DOHH2 (cell line): ENCODE data around the gene MAPK11.

ENCODE experiments used
- EZH2phosphoT487 ChIP-seq: fragments of 200-600 bp; sonication (generic); IDR thresholded peaks from 2 replicates; pipeline ENCODE4 v1.6.1; 2017; ENCODE audit warnings: borderline replicate concordance, mild to moderate bottlenecking, antibody characterized with exemption, low read length, moderate library complexity, mixed read lengths
- TF ChIP-seq, protein P1 (sequence below): fragments of 200-600 bp; sonication (generic); IDR thresholded peaks from one replicate; pipeline ENCODE4 v1.5.1; 2014; ENCODE audit warnings: antibody characterized with exemption, mild to moderate bottlenecking, low read depth, low read length; ENCODE audit not compliant: poor library complexity, severe bottlenecking

DNA sequence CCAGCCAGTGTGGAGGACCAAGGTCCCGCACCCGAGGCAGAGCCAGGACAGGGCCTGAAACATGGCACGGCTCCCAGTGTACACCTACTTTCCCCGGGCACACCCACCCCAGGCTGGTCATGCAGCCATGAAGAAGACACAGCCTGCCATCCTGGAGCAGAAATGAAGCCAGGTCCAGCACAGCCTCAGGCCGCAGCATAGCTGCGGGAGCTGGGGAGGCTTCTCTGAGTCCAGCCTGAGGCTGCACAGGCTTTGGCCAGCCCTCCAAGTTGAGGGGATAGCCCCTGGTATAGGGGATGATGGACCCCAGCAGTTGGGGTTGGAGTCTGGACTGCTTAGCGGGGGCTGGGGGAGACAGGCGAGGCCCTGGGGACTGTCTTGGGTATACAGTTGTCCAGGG is 16.2 kb downstream of the MAPK11 start:
- no peak for TF ChIP-seq EZH2phosphoT487
- TF ChIP-seq, protein P1, sequence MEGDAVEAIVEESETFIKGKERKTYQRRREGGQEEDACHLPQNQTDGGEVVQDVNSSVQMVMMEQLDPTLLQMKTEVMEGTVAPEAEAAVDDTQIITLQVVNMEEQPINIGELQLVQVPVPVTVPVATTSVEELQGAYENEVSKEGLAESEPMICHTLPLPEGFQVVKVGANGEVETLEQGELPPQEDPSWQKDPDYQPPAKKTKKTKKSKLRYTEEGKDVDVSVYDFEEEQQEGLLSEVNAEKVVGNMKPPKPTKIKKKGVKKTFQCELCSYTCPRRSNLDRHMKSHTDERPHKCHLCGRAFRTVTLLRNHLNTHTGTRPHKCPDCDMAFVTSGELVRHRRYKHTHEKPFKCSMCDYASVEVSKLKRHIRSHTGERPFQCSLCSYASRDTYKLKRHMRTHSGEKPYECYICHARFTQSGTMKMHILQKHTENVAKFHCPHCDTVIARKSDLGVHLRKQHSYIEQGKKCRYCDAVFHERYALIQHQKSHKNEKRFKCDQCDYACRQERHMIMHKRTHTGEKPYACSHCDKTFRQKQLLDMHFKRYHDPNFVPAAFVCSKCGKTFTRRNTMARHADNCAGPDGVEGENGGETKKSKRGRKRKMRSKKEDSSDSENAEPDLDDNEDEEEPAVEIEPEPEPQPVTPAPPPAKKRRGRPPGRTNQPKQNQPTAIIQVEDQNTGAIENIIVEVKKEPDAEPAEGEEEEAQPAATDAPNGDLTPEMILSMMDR = no peak
